NCI-H774 (cell line): ENCODE data around the gene IGFLR1.
"Not testable (repeated sequence)": the region's sequence is repeated elsewhere in the genome, so short reads cannot be mapped to it uniquely, and the experiment has no call there.

Source experiments
- DNase-seq: peaks from one replicate; lab custom pipeline; 2025; lab: John Stamatoyannopoulos, UW

Gene IGFLR1

DNA sequence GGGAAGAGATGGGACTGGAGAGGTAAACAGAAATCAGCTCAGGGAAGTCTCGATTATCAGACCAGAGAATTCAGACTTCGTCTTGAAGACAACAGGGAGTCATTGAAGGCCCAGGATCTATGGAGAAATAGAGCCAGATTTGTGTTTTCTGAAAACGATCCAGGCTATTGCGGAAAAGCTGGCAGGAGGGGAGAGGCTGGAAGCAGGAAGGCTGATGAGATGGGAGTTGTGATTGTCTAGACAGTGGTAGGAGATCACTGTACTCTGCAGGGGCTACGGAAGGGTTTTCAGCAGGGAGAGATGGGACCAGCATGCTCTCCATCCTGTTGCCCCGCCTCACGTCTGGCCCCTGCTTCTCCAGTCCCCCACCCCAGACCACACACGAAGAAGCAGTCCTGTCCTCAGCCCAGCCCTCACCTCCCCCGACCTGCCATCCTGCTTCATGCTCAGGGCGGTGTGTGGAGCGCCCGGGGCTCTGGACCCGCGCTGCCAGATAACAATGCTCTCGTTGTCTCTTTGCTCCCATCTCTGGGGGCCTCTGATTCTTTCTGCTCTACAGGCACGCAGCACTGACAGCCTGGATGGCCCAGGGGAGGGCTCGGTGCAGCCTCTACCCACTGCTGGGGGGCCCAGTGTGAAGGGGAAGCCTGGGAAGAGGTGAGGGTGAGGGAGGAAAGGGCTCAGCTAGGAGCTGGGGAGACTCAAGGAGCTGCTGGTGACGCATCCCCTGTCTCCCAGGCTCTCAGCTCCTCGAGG is 35.0 kb upstream of the IGFLR1 start:
- no peak for DNase-seq

DNA sequence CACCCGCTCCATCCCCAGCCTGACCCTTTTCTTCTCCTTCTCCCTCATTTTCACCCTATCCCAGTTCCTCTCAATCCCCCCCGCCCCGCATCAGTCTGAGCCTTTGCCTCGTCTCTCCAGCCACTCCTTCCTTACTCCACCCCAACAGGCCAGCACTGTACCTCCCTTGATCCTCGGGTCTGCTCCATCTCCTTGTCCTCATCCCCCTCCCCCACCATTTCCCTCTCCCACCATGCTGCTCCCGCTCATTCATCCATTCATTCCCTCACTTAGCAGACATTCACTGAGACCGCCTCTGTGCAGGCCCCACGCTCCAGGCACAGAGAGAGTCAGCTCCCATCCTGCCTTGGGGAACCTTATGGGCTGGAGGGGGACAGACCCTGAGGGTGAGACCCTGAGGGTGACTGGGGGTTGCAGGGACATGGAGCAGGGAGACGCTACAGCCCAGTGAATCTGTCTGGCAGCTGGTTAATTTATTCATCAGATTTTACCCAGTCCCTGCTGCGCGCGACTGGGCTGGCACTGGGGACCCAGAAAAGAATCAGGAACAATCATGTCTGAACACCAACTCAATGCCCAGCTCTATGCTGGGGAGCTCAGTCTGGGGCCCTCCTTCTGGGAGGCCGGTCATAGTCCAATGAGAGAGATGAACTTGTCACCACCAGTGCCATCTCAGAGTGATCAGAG is 34.0 kb upstream of the IGFLR1 start:
- DNase-seq, result no peak

- DNase-seq, result peak; percentile 98
These were observed 33.2 kb upstream of the IGFLR1 start, which contains the start of gene ARHGAP33 for GRCh38 chr19:35775298-35776101. Gene ARHGAP33 (plus strand): TSS chr19:35775564. CDS start chr19:35775659, 95 bp downstream.

GRCh38 chr19:35775046-35775297 is 32.7 kb upstream of the IGFLR1 start:
- no peak for DNase-seq

DNA sequence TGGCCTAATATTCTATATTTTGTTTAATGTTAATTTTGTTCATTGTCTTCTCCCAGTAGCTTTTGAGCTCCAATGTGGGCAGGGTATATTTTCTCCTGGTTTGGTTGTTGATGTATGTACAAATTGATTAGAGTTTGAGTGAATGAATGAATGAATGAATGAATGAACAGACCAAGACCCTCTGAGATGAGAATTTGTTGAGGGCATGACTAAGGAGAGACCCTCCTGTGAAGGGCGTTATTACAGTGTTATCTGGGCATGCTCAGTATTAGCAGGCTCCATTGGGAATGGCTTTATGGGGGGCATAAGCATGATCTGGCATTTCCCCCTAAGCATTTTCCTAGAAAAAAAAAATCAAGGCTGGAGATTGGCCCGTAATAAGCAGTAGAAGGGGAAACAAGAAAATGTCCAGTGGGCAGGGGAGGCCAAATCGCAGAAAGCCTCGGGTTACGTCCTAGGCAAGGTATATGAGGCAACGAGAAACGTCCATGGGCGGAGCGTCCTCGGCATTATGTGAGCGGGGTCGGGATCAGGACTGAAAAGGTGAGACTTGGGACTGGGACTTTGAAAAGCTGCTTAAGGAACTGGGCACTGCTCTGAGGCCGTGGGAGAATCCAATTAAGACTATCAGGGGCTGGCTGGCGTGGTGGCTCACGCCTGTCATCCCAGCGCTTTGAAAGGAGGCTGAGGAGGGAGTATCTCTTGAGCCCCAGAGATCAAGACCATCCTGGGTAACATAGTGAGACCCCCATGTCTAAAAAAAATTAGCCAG is 32.2 kb upstream of the IGFLR1 start:
- DNase-seq, result peak; percentile 3

DNA sequence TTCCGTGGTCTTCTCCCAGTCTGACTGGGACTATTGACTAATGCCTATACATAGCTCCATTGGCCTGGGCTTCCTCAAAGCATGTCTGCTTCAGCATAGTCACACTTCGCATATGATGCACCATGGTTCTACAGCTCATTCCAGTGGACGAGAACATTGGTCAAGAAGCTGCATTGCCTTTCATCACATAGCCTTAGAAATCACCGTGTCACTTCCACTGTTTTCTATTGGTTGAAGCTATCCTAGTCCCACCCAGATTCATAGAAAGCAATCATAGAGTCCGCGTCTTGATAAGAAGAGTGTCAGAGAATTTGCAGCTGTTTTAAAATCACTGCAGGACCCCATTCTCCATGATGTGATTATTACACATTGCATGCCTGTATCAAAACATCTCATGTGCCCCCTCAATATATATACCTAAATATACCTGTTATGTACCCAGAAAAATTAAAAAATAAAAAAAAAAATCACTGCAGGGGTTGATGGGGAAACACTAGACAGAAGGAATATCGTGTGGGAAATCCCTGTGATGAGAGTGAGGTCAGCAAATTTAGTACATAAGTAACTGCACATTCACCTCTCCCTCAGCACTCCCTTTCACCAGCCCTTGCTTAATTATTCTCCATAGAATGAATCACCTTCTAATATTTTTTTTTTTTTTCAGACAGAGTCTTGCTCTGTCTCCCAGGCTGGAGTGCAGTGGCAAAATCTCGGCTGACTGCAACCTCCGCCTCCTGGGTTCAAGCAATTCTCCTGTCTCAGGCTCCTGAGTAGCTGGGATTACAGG is 31.0 kb upstream of the IGFLR1 start:
- DNase-seq, result no peak

- not testable (repeated sequence) for DNase-seq
These were observed 30.1 kb upstream of the IGFLR1 start for GRCh38 chr19:35772362-35772761.

DNA sequence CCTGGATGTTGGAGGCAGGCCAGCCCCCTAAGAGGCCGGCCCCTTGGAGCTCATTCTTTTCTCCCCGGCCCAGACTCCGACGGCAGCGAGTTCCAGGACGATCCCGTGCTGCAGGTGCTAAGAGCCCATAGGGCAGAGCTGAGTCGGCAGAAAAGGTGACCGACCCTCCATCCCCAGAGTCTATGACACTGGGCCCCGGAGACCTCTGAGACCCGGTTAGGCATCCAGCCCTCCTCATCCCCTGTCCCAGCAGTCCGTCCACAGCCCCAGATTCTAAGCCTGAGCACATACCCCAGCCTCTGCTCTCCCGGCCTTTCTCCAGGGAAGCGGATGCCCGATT is 25.8 kb upstream of the IGFLR1 start:
- no peak for DNase-seq

- no peak for DNase-seq
These were observed 25.2 kb upstream of the IGFLR1 start for GRCh38 chr19:35767288-35768081.

DNA sequence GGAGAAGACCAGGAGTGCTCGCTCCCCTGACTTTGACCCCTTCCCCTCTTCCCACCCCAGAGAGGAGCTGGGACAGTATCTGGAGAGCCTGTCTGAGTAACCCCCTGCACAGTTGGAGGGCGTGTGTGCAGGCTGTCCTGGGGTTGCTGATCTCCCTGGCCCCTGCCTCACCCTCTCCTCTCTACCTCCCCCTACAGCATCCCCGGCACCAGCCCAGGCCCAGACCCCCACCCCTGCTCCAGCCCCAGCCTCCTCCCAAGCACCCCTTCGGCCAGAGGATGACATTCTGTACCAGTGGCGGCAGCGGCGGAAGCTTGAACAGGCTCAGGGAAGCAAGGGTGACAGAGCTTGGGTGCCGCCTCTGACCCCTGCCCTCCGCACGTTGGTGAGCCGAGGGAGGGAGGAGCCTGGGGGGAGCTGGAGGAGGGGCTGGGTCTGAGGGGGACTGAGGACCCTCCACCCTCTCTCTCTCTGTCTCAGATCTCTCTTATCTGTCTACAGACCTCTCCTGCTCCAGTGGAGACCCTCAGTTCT is 24.4 kb upstream of the IGFLR1 start:
- no peak for DNase-seq

- DNase-seq, result no peak
These were observed 22.4 kb upstream of the IGFLR1 start for GRCh38 chr19:35764432-35765315.

DNA sequence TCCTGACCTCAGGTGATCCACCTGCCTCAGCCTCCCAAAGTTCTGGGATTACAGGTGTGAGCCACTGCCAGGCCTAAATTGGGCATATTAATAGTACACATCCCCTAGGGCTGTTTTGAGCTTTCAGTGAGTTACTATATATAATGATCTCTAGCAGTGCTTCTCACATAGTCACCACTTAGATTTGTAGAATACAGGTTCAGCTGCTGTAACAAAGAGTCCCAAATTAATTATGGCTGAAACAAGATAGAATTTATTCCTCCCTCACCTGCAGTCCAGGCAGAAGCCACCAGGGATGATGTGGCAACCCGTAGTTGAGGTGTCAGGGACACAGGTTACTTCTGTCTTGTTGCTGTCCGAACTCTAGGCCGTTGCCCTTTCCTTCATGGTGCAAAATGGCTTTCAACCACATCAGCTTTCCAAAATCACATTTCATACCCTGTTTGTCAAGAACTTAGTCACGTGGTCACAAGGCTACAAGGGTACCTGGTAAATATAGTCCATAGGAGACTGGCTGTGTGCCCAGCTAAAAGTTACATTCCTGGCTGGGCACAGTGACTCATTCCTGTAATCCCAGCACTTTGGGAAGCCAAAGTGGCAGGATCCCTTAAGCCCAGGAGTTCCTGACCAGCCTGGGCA is 18.6 kb upstream of the IGFLR1 start:
- no peak for DNase-seq

DNA sequence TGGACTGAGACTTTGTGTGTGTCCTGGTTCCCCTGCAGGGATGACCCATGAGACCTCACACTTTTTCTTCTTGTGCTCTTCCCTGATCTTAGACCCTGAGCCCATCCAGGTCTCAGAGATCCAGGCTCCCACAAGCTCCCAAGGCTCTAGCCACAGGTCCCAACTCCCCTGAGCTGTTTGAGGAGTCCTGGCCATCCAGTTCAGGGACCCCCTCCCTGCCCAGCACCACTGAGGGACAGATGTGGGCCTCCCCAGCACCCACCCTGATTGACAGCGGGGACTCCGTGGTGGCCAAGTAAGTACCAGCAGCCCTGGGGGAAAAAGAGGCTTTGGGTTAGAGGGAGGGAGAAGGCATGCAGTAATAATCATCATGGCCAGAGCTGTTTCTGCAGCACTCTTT is 17.4 kb upstream of the IGFLR1 start:
- no peak for DNase-seq

DNA sequence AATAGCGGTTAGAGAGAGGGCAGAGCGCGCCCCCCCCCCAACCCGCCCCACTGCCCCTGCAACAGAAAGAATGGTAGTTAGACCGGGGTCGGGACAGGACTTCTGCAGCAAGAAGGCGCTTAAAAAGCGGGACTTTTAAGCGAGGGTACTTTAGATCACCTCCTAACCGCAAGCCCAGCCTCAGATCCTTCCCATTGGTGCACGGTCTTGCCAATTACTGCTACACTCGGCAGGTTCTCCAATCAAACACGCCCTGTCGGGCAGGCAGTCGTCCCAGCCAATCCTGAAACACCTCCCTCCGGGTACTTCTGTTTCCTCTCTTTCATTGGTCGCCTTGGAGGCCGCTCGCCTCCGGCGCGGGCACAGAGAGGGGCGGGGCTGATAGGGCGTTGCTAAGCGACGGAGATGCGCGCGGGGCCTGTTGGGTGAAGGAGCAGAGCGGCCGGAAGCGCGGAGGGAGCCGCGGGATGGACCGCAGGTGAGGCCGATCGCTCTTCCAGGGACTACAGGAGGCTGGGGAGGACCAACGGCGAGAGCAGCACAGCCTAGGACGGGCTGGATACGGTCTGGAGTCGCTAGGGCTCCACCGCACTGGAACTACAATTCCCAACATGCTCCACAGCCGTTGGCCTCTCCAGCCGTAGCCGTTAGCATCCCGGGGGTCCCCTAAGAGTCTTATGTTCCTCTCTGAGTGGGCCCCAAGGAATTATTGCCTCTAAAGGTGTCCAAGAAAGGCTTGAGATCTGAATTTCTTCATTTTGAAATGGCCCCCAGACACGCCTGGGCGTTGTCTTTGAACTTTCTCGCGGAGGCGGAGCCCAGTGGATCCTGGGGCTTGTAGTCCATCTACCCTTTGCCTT is 15.7 kb upstream of the IGFLR1 start, which contains the start of gene PROSER3:
TSS of gene PROSER3 (plus strand) at position 428 of the 860 bp plus-strand sequence. CDS start at position 468, 40 bp downstream.
- peak; percentile 98 for DNase-seq

DNA sequence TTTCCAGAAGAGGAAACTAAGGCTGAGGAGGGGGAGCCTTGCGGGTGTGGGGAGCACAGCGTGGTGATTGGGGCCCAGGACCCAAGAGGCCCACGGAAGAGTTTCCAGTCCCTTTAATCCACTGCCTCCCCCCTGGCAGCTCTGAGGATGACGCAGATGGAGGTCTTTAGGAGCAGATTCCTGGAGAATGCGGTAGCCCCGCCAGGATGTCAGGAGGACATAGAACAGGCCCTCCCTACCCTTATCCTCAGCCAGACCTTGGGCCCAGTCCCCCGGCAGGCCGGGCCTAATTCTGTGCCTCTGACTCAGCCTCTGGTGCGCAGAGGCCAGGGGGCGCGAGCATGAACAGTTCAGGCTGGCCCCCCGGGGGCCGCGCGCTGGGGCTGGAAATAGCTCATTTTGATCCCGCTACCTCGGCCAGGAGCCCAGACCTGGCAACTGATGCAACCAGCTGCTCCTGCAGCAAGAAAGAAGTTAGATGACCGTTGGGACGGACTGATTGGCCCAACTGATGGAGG is 15.0 kb upstream of the IGFLR1 start:
- peak; percentile 63 for DNase-seq

GRCh38 chr19:35756377-35757230 is 14.4 kb upstream of the IGFLR1 start, which contains the start of gene HSPB6:
Gene HSPB6 (minus strand): TSS chr19:35757029. CDS start chr19:35757008, 21 bp downstream.
- DNase-seq, result no peak
